HepG2 (cell line): Measurements from ENCODE around the gene TSPYL1. TPM values are rescaled to one million over a fixed set of nuclear protein-coding genes. Genes with fewer than 3 reads are reported as not detected.
A peak's percentile ranks its signal among the peaks of the same experiment; 100 is the strongest.

Experiments used
- CREB1 ChIP-seq, 2 experiments: fragments of 450-650 bp in 1 of 2; IDR thresholded peaks; 2 replicates each; pipeline ENCODE4 v1.6.1; 2016 to 2017; ENCODE audit warnings: control low read depth in 1 of 2, mild to moderate bottlenecking in 1 of 2, missing compliant biosample characterization in 1 of 2, missing genetic modification characterization in 1 of 2
- HMG20B ChIP-seq: conservative IDR thresholded peaks from 2 replicates; pipeline ENCODE4 v1.6.1; 2016; ENCODE audit warnings: missing genetic modification reagents, missing compliant biosample characterization
- HOXD1 ChIP-seq: sonication (generic); formaldehyde crosslinking; IDR thresholded peaks from 2 replicates; pipeline ENCODE4 v1.5.0; 2020; ENCODE audit warnings: missing genetic modification reagents
- KAT2B ChIP-seq: fragments of 150-350 bp; IDR thresholded peaks from 2 replicates; pipeline ENCODE4 v1.6.1; 2014; ENCODE audit warnings: low read depth, low read length, borderline replicate concordance
- LRRFIP1 ChIP-seq: sonication (generic); formaldehyde crosslinking; conservative IDR thresholded peaks from 2 replicates; pipeline ENCODE4 v1.4.0; 2020; ENCODE audit warnings: missing genetic modification reagents
- MEIS1 ChIP-seq: sonication (generic); formaldehyde crosslinking; IDR thresholded peaks from 2 replicates; pipeline ENCODE4 v1.9.0; 2021; ENCODE audit warnings: mild to moderate bottlenecking, missing genetic modification reagents, moderate library complexity, borderline replicate concordance
- MEIS2 ChIP-seq: sonication (generic); formaldehyde crosslinking; IDR thresholded peaks from 2 replicates; pipeline ENCODE4 v1.9.0; 2021; ENCODE audit warnings: mild to moderate bottlenecking, missing genetic modification reagents
- NFAT5 ChIP-seq: sonication (generic); formaldehyde crosslinking; IDR thresholded peaks from 2 replicates; pipeline ENCODE4 v1.4.0; 2020; ENCODE audit warnings: missing genetic modification reagents
- NFKBIZ ChIP-seq: IDR thresholded peaks from 2 replicates; pipeline ENCODE4 v1.6.1; 2018; ENCODE audit warnings: missing genetic modification reagents, missing compliant biosample characterization
- SRSF1 ChIP-seq: fragments of 200-400 bp; formaldehyde crosslinking; optimal IDR thresholded peaks from 2 replicates; pipeline ENCODE3; 2017; ENCODE audit warnings: mild to moderate bottlenecking, low read depth, low read length, moderate library complexity
- THAP8 ChIP-seq: sonication (generic); formaldehyde crosslinking; IDR thresholded peaks from 2 replicates; pipeline ENCODE4 v1.5.1; 2020; ENCODE audit warnings: missing genetic modification reagents, mild to moderate bottlenecking, borderline replicate concordance
- ZBTB33 ChIP-seq: sonication (generic); formaldehyde crosslinking; IDR thresholded peaks from 2 replicates; pipeline ENCODE4 v1.4.0; 2020; ENCODE audit warnings: missing genetic modification reagents
- ZNF234 ChIP-seq: sonication (generic); formaldehyde crosslinking; conservative IDR thresholded peaks from 2 replicates; pipeline ENCODE4 v1.5.1; 2020; ENCODE audit warnings: mild to moderate bottlenecking, missing genetic modification reagents
- ZNF253 ChIP-seq: sonication (generic); formaldehyde crosslinking; IDR thresholded peaks from 2 replicates; pipeline ENCODE4 v1.8.0; 2022; ENCODE audit warnings: mild to moderate bottlenecking, missing genetic modification reagents, borderline replicate concordance
- ZNF367 ChIP-seq: sonication (generic); formaldehyde crosslinking; IDR thresholded peaks from 2 replicates; pipeline ENCODE4 v1.4.0; 2020; ENCODE audit warnings: missing genetic modification reagents, borderline replicate concordance
- ZNF747 ChIP-seq: sonication (generic); formaldehyde crosslinking; IDR thresholded peaks from 2 replicates; pipeline ENCODE4 v1.8.1; 2023; ENCODE audit warnings: missing genetic modification reagents, mild to moderate bottlenecking, borderline replicate concordance
- ZNF776 ChIP-seq: sonication (generic); formaldehyde crosslinking; IDR thresholded peaks from 2 replicates; pipeline ENCODE4 v1.4.0; 2020; ENCODE audit warnings: mild to moderate bottlenecking, missing genetic modification reagents
- polyA plus RNA-seq, 8 experiments: library from polyadenylated mRNA; depleted of rRNA in 3 of 8; stranded (reverse) in 7 of 8; unstranded in 1 of 8; fragments of >200 nt; fragmentation: Illumina TruSeq in 4 of 8; extraction: Trizol in 4 of 8; gene quantifications; 2 replicates each; pipeline versions ENCODE4 v1.2.1 to v1.2.3, GENCODE V29; 2011 to 2016; ENCODE audit warnings: low read depth in 4 of 8, missing spikeins in 1 of 8, mixed read lengths in 1 of 8; ENCODE audit not compliant: insufficient read depth in 1 of 8
- total RNA-seq, 5 experiments: library from RNA; depleted of rRNA; stranded (reverse); fragments of >200 nt; fragmentation: Illumina TruSeq; extraction: Trizol; gene quantifications; 2 replicates each; pipeline ENCODE4 v1.2.3, GENCODE V29; 2016; ENCODE audit warnings: low read depth in 1 of 5

Gene TSPYL1
- total and polyA plus RNA-seq, 2 of the 13 experiments (the other 11 are each of a cell fraction or from before 2014, with no cell fraction given): 28.3 to 93.0 TPM

GRCh38 chr6:116253188-116253504 is 26.6 kb downstream of the TSPYL1 start (continued):
- TF ChIP-seq NFAT5 (CRISPR knock-in tag) (0 out of 2 replicates have a peak, but pooled peaks have one; percentile 5), THAP8 (CRISPR knock-in tag) (peak; percentile 5; the same call in 1 of the 2 replicates), ZNF747 (CRISPR knock-in tag) (no peak), HMG20B (CRISPR knock-in tag) (0 out of 2 replicates have a peak, but pooled peaks have one; percentile 20), ZBTB33 (CRISPR knock-in tag) (0 out of 2 replicates have a peak, but pooled peaks have one; percentile 7), CREB1 (IDR thresholded peaks at IDR 0.05) (no peak), CREB1 (CRISPR knock-in tag; IDR thresholded peaks at IDR 0.05) (0 out of 2 replicates have a peak, but pooled peaks have one; percentile 77), NFKBIZ (CRISPR knock-in tag) (no peak), MEIS1 (CRISPR knock-in tag) (peak; percentile 26; the same call in 1 of the 2 replicates), KAT2B (peak; percentile 84), ZNF367 (CRISPR knock-in tag) (no peak), SRSF1 (peak; percentile 4), LRRFIP1 (no peak), ZNF776 (CRISPR knock-in tag) (no peak), HOXD1 (no peak; the same call in 1 of the 2 replicates), ZNF253 (CRISPR knock-in tag) (peak; percentile 24; the same call in 1 of the 2 replicates), MEIS2 (CRISPR knock-in tag) (no peak), ZNF234 (CRISPR knock-in tag) (0 out of 2 replicates have a peak, but pooled peaks have one; percentile 25)
